Cardiac muscle cell (in vitro differentiated cells and primary cell): Measurements from ENCODE around the gene CHN2. TPM values are rescaled to one million over a fixed set of nuclear protein-coding genes. Genes with fewer than 3 reads are reported as not detected.

ENCODE experiments used
- DNase-seq, 2 donors: peaks; one replicate each; pipeline versions ENCODE4 v3.0.0 to v3.0.0-alpha.2; 2010 to 2017; ENCODE audit warnings: low read depth in 1 of 2, low spot score in 1 of 2
- H3K27ac ChIP-seq: fragments of 200-600 bp; sonication (generic); 2 replicates; pipeline ENCODE4 v1.5.1; 2016
- H3K27me3 ChIP-seq: fragments of 200-600 bp; sonication (generic); 2 replicates; pipeline ENCODE4 v1.6.0; 2016; ENCODE audit warnings: control low read depth
- H3K36me3 ChIP-seq: fragments of 200-600 bp; sonication (generic); 2 replicates; pipeline ENCODE4 v1.5.1; 2016; ENCODE audit warnings: control low read depth
- H3K4me1 ChIP-seq: fragments of 200-600 bp; sonication (generic); 2 replicates; pipeline ENCODE4 v1.8.1; 2017; ENCODE audit warnings: low read depth, mild to moderate bottlenecking, mixed run types
- H3K4me3 ChIP-seq: fragments of 200-600 bp; sonication (generic); 2 replicates; pipeline ENCODE4 v1.5.1; 2016; ENCODE audit warnings: mild to moderate bottlenecking
- H3K9me3 ChIP-seq: fragments of 200-600 bp; sonication (generic); 2 replicates; pipeline ENCODE4 v1.5.1; 2017; ENCODE audit warnings: low read depth, mild to moderate bottlenecking, control low read depth
- polyA plus RNA-seq: library from polyadenylated mRNA; unstranded; fragments of >200 nt; fragmentation: Nextera tagmentation; extraction: Ambion mirVana; gene quantifications from 2 replicates; pipeline ENCODE4 v1.2.1, GENCODE V29; 2016
- total RNA-seq: library from RNA; depleted of rRNA; stranded (reverse); fragments of >200 nt; gene quantifications from 2 replicates; pipeline ENCODE4 v1.2.3, GENCODE V29; 2016
- TF ChIP-seq, protein P1 (sequence below): IDR thresholded peaks from 2 replicates; pipeline ENCODE4 v1.5.1; 2012; ENCODE audit warnings: low read depth, mild to moderate bottlenecking, low read length

Gene CHN2
- total and polyA plus RNA-seq, 2 experiments from 2014 or later = 16.0 to 30.5 TPM

DNA sequence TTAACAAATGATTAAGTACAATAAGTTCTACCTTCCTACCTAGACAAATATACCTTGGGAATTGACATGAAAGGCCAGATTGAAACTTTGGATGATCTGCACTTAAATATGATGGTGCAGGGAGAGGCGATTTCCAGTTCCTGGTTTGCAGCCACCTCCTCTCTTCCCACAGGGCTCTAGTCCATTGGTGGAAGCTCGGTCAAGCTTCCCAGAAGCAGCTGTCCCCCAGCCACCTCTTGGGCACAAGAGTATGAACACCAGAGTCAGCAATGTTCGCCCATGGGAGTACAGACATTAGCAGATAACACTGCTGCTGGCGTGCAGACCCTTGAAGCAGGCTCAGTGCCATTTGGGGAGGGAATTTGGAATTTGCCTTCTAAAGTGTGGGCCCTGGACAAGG lies 46.8 kb upstream of the CHN2 start:
- Histone ChIP-seq H3K27me3 (peaks cover 14% of the 10 kb centered on the region), H3K9me3 (no peaks in the 10 kb centered on the region), H3K27ac (no peak overlapping the region), H3K4me1 (peaks cover 16% of the 10 kb centered on the region), H3K36me3 (no peaks in the 10 kb centered on the region), H3K4me3 (no peak overlapping the region)
- TF ChIP-seq, protein P1, sequence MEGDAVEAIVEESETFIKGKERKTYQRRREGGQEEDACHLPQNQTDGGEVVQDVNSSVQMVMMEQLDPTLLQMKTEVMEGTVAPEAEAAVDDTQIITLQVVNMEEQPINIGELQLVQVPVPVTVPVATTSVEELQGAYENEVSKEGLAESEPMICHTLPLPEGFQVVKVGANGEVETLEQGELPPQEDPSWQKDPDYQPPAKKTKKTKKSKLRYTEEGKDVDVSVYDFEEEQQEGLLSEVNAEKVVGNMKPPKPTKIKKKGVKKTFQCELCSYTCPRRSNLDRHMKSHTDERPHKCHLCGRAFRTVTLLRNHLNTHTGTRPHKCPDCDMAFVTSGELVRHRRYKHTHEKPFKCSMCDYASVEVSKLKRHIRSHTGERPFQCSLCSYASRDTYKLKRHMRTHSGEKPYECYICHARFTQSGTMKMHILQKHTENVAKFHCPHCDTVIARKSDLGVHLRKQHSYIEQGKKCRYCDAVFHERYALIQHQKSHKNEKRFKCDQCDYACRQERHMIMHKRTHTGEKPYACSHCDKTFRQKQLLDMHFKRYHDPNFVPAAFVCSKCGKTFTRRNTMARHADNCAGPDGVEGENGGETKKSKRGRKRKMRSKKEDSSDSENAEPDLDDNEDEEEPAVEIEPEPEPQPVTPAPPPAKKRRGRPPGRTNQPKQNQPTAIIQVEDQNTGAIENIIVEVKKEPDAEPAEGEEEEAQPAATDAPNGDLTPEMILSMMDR = no peak
- DNase-seq = no peak

DNA sequence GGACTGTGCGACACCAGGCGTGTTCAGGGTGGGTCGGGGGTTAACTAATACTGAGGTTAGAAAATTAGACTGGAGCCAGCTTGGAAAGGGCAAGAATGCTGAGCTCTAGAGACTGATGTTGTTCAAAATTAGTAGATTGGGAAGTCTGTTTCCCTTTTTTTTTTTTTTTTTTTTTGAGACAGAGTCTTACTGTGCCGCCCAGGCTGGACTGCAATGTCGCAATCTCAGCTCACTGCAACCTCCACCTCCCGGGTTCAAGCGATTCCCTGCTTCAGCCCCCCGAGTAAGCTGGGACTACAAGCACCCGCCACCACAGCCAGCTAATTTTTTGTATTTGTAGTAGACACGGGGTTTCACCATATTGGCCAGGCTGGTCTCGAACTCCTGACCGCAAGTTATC lies 45.5 kb upstream of the CHN2 start:
- no peaks in the 10 kb centered on the region for H3K36me3 ChIP-seq
- TF ChIP-seq, protein P1 = no peak
- no peak for DNase-seq
- H3K4me3 ChIP-seq = no peak overlapping the region
- peaks cover 16% of the 10 kb centered on the region for H3K4me1 ChIP-seq
- no peaks in the 10 kb centered on the region for H3K9me3 ChIP-seq
- no peak overlapping the region for H3K27ac ChIP-seq
- peaks cover 11% of the 10 kb centered on the region for H3K27me3 ChIP-seq

DNA sequence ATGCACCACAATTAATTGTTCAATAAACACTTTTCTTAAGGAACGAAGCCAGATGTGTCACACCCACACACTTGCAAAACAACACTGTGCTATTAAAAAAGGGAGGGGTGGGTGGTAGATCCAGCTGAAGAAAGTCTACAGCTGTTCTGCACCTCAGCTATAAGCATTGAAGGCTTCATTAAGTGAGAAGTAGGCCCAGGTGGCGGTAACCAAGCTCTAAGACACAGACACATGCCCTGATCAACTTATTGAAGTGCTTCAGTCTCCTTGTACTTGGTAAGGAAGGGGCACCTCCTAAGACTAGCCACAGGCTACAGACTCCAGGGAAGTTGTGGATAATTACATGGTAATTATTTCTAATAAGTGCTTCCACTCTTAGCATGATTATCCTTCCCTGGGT lies 43.7 kb upstream of the CHN2 start:
- DNase-seq = no peak
- Histone ChIP-seq H3K27ac (no peak overlapping the region), H3K4me3 (no peak overlapping the region), H3K36me3 (no peaks in the 10 kb centered on the region), H3K4me1 (peaks cover 12% of the 10 kb centered on the region), H3K27me3 (no peaks in the 10 kb centered on the region), H3K9me3 (no peaks in the 10 kb centered on the region)
- TF ChIP-seq, protein P1 = no peak

DNA sequence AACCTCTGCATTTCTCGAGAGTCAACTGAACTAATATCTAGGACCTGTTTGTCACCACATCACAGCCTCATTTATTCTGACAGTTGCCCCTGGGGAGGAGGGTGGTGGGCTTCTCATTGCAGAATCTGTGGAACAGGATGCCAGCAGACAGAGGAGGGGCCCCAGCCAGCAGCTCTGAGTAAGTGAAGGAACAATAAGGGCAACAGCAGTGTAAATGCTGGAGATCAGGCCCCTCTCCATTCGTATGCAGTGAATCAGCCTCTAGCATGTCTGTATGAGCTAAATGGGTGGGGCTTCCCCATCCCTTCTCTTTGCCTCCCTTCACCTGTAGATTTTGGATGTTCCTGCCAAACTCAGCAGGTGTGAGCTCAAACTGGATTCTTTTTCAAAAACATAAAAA lies 40.5 kb upstream of the CHN2 start:
- Histone ChIP-seq H3K36me3 (no peaks in the 10 kb centered on the region), H3K9me3 (no peaks in the 10 kb centered on the region), H3K27ac (no peak overlapping the region), H3K27me3 (no peaks in the 10 kb centered on the region), H3K4me1 (peaks cover 20% of the 10 kb centered on the region), H3K4me3 (no peak overlapping the region)
- TF ChIP-seq, protein P1 = no peak
- no peak for DNase-seq

DNA sequence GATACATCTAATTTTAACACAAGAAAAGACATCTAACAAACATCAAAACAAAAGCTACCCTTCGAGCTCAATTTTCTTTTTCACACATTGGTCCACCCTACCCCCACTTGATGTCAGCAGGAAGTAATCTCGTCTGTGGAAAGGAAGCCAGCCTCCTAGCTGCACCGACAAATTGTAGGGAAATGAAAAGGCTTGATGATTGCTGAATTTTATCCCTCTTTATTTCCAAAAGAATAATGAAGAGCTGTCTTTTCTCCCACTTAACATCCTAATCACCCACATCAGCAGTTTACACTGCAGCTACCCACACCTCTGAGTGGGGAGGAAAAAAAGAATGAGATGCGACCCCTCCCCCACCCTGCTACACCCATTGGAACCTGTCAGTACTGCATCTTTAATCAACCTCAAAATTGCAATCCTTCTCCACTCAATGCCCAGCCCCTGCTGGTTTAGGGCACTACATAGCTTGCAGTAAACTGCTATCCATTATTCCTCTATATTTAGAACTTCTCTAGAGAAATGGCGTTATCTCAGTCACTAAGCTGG lies 37.6 kb upstream of the CHN2 start:
- no peak overlapping the region for H3K4me3 ChIP-seq
- H3K4me1 ChIP-seq = peaks cover 20% of the 10 kb centered on the region
- peak overlapping the region; percentile 63 for H3K27ac ChIP-seq
- TF ChIP-seq, protein P1 = no peak
- no peaks in the 10 kb centered on the region for H3K36me3 ChIP-seq
- no peaks in the 10 kb centered on the region for H3K27me3 ChIP-seq
- DNase-seq = peak in 1 of 2 donors; percentile 55
- H3K9me3 ChIP-seq = no peaks in the 10 kb centered on the region
